ENCODE results near the gene CYSLTR1. TPM values are rescaled to one million over a fixed set of nuclear protein-coding genes. Genes with fewer than 3 reads are reported as not detected.

The CYSLTR1 gene
- total RNA-seq (2022; extraction: Qiagen RNA extraction) = not detected in 5 replicates

DNA sequence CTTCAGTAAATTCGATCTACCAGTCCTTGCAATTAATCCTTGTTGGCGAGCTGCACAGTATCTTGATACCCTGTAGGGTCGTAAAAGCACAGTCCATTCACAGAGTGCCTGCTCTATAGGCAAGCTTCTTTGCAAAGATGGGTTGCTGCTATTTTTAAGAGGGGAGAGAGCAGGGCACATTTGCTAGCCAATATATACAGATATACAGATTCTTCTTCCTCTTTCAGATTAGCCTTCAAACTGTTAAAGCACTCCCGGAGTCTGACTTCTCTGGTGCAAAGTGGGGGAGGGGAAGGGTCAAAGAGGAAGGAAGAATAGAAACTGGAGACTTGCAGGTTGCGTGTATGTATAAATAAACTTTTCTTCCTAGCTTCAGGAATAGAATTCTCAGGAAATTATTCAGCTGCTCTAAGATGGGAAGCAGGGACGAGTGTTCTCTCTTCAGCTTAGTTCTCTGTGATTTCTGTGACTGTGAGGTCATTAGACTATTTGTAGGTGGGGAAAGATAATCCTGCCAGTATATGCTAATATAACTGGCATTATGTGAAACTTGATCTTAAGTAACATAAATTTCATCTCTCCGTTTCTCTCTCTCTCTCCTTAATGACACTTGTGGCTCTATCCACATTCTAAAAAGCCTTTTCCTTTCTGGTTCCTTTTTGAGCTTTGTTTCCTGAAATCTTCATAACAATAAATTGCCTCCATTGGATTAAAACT lies at the start of gene CYSLTR1:
Gene CYSLTR1 (minus strand): TSS at position 242 of the 717 bp plus-strand sequence. CDS start 53,865 bp downstream, outside the sequence.

Other genes with a start within 250 kb of the CYSLTR1 start
- gene PGK1, start 223.4 kb downstream of the CYSLTR1 start, total RNA-seq (2022; extraction: Qiagen RNA extraction) = 560 to 594 TPM (median 575 TPM) in 5 replicates
- gene TAF9B, start 188.0 kb downstream of the CYSLTR1 start, total RNA-seq (2022; extraction: Qiagen RNA extraction) = 11.7 to 14.8 TPM (median 12.4 TPM) in 5 replicates